HepG2 (cell line): ENCODE measurements around the gene PLA2G4D. TPM values are rescaled to one million over a fixed set of nuclear protein-coding genes. Genes with fewer than 3 reads are reported as not detected.

Experiments
- ATAC-seq: fragments of 200-7000 bp; cut with Tn5 transposase; 3 replicates; pipeline ENCODE4 v1.9.1; 2020; ENCODE audit warnings: mild to moderate bottlenecking, moderate library complexity
- BruUV-seq: library from RNA; stranded (reverse); fragments of 400-500 nt; replicated peaks from 2 replicates; lab custom pipeline; 2021; lab: Mats Ljungman, UMichigan
- CTCF ChIA-PET: fragments of 300-600 bp; formaldehyde crosslinking; extraction: SDS; loops from one replicate; lab custom pipeline; 2021; ENCODE audit warnings: low total read pairs, inconsistent platforms, low intra/inter-chr PET ratio; lab: Yijun Ruan, JAX
- POLR2A ChIA-PET: fragments of 350-600 bp; sonication (Branson Sonifier 250); formaldehyde crosslinking; loops from one replicate; lab custom pipeline; 2020; ENCODE audit warnings: antibody characterized with exemption, inconsistent platforms; lab: Yijun Ruan, JAX
- DNase-seq: peaks from one replicate; pipeline ENCODE4 v3.0.0-alpha.2; 2015; ENCODE audit warnings: low spot score
- FAIRE-seq: peaks from 3 replicates; lab custom pipeline; 2011; peaks lifted over from hg19 to GRCh38; lab: Jason Lieb, UNC
- H2AFZ ChIP-seq: one replicate; pipeline ENCODE4 v1.6.1; 2011; ENCODE audit warnings: low read length, inconsistent platforms
- H3K27ac ChIP-seq: fragments of 300-600 bp; 3 replicates; pipeline ENCODE4 v1.8.0; 2011; ENCODE audit warnings: mixed run types, mild to moderate bottlenecking, mixed read lengths, low read length, inconsistent platforms; ENCODE audit not compliant: insufficient read depth; ENCODE audit errors: extremely low read length
- H3K27me3 ChIP-seq, 2 experiments: fragments of 200-600 bp in 1 of 2; 2 replicates in 1 of 2; 3 replicates in 1 of 2; pipeline versions ENCODE4 v1.6.0 to v1.8.0; 2011; ENCODE audit warnings: low read length in 2 of 2, mild to moderate bottlenecking in 2 of 2, moderate library complexity in 2 of 2, inconsistent platforms in 1 of 2; ENCODE audit not compliant: insufficient read depth in 2 of 2, control insufficient read depth in 1 of 2
- H3K36me3 ChIP-seq, 2 experiments: fragments of 200-600 bp in 1 of 2; replicated peaks in 1 of 2; 2 replicates in 1 of 2; 3 replicates in 1 of 2; pipeline versions ENCODE4 v1.5.1 to v1.8.0; 2011; ENCODE audit warnings: low read length in 2 of 2, inconsistent platforms in 1 of 2; ENCODE audit not compliant: insufficient read depth in 2 of 2, control insufficient read depth in 1 of 2
- H3K4me1 ChIP-seq: 2 replicates; pipeline ENCODE4 v1.5.1; 2012; ENCODE audit warnings: low read length, inconsistent platforms; ENCODE audit not compliant: insufficient read depth
- H3K4me2 ChIP-seq: 2 replicates; pipeline ENCODE4 v1.6.0; 2011; ENCODE audit warnings: low read depth, low read length, inconsistent platforms
- H3K4me3 ChIP-seq, 3 experiments: fragments of 200-600 bp in 1 of 3; sonication (generic), shearing (Covaris generic) in 1 of 3; replicated peaks in 1 of 3; 2 replicates each; pipeline ENCODE4 v1.5.1; 2011 to 2016; ENCODE audit warnings: low read length in 3 of 3, inconsistent platforms in 2 of 3, low read depth in 2 of 3, mild to moderate bottlenecking in 2 of 3, control low read depth in 1 of 3, mixed read lengths in 1 of 3; ENCODE audit not compliant: insufficient read depth in 1 of 3
- H3K79me2 ChIP-seq: one replicate; pipeline ENCODE4 v1.6.1; 2011; ENCODE audit warnings: low read length, inconsistent platforms; ENCODE audit not compliant: insufficient read depth
- H3K9ac ChIP-seq: 2 replicates; pipeline ENCODE4 v1.6.0; 2011; ENCODE audit warnings: mild to moderate bottlenecking, low read depth, low read length, inconsistent platforms; ENCODE audit not compliant: insufficient read depth
- H3K9me3 ChIP-seq: 2 replicates; pipeline ENCODE4 v1.5.1; 2012; ENCODE audit warnings: mild to moderate bottlenecking, low read length
- H4K20me1 ChIP-seq: 2 replicates; pipeline ENCODE4 v1.6.0; 2011; ENCODE audit warnings: inconsistent platforms, mild to moderate bottlenecking, low read length, moderate library complexity; ENCODE audit not compliant: insufficient read depth
- CREM ChIP-seq, 2 experiments: sonication (generic) in 1 of 2; formaldehyde crosslinking in 1 of 2; IDR thresholded peaks; 2 replicates each; pipeline versions ENCODE4 v1.4.0 to v1.6.1; 2016 to 2020; ENCODE audit warnings: antibody characterized with exemption in 1 of 2, mild to moderate bottlenecking in 1 of 2, missing genetic modification reagents in 1 of 2
- ELF1 ChIP-seq: sonication (generic); formaldehyde crosslinking; IDR thresholded peaks from 2 replicates; pipeline ENCODE4 v1.4.0; 2020; ENCODE audit warnings: missing genetic modification reagents
- ERF ChIP-seq: IDR thresholded peaks from 2 replicates; pipeline ENCODE4 v1.6.1; 2018; ENCODE audit warnings: missing biosample characterization, missing genetic modification reagents
- FOXO1 ChIP-seq: sonication (generic); formaldehyde crosslinking; IDR thresholded peaks from 2 replicates; pipeline ENCODE4 v1.4.0; 2020; ENCODE audit warnings: missing genetic modification reagents
- HNRNPLL ChIP-seq: fragments of 200-400 bp; formaldehyde crosslinking; IDR thresholded peaks from 2 replicates; pipeline ENCODE4 v1.6.1; 2017; ENCODE audit warnings: mild to moderate bottlenecking, low read depth, low read length; ENCODE audit not compliant: poor library complexity, severe bottlenecking
- JUNB ChIP-seq: sonication (generic); formaldehyde crosslinking; IDR thresholded peaks from 2 replicates; pipeline ENCODE4 v1.8.0; 2022; ENCODE audit warnings: missing genetic modification reagents, mild to moderate bottlenecking, borderline replicate concordance
- NFE2L2 ChIP-seq: fragments of 150-350 bp; IDR thresholded peaks from 2 replicates; pipeline ENCODE4 v1.6.1; 2014; ENCODE audit warnings: low read length
- PBX2 ChIP-seq: IDR thresholded peaks from 2 replicates; pipeline ENCODE4 v1.6.1; 2016; ENCODE audit warnings: control low read depth
- POLR2AphosphoS2 ChIP-seq: IDR thresholded peaks from 2 replicates; pipeline ENCODE4 v1.6.1; 2011; ENCODE audit warnings: low read depth, low read length, improper control_type of control experiment
- STAT6 ChIP-seq: sonication (generic); formaldehyde crosslinking; IDR thresholded peaks from 2 replicates; pipeline ENCODE4 v1.4.0; 2020; ENCODE audit warnings: missing genetic modification reagents, mild to moderate bottlenecking, borderline replicate concordance
- ZKSCAN8 ChIP-seq: IDR thresholded peaks from 2 replicates; pipeline ENCODE4 v1.6.1; 2016; ENCODE audit warnings: borderline replicate concordance, missing genetic modification reagents, missing compliant biosample characterization
- ZNF33B ChIP-seq: sonication (generic); formaldehyde crosslinking; IDR thresholded peaks from 2 replicates; pipeline ENCODE4 v1.5.1; 2020; ENCODE audit warnings: mild to moderate bottlenecking, missing genetic modification reagents
- ZNF740 ChIP-seq: sonication (generic); formaldehyde crosslinking; IDR thresholded peaks from 2 replicates; pipeline ENCODE4 v1.4.0; 2020; ENCODE audit warnings: missing genetic modification reagents
- WGBS: methylation state at CpG from one replicate; pipeline ENCODE4 v1.1.6; 2017; ENCODE audit warnings: low lambda C conversion rate; 5-methylcytosine and 5-hydroxymethylcytosine counted together
- in situ Hi-C: cut with HindIII; loops from 2 replicates; pipeline ENCODE4 v1.10.0; 2017; ENCODE audit warnings: low pct_unique_long_range_greater_than_20kb; ENCODE audit not compliant: extremely low pct_ligation_motif_present
- intact Hi-C: fragments of 100-400 bp; cut with micrococcal nuclease; formaldehyde crosslinking; loops from one replicate; pipeline ENCODE4 v1.10.0; 2022; ENCODE audit not compliant: unreplicated experiment
- polyA plus RNA-seq, 8 experiments: library from polyadenylated mRNA; depleted of rRNA in 3 of 8; stranded (reverse) in 7 of 8; unstranded in 1 of 8; fragments of >200 nt; fragmentation: Illumina TruSeq in 4 of 8; extraction: Trizol in 4 of 8; gene quantifications; 2 replicates each; pipeline versions ENCODE4 v1.2.1 to v1.2.3, GENCODE V29; 2011 to 2016; ENCODE audit warnings: low read depth in 4 of 8, missing spikeins in 1 of 8, mixed read lengths in 1 of 8; ENCODE audit not compliant: insufficient read depth in 1 of 8
- total RNA-seq, 5 experiments: library from RNA; depleted of rRNA; stranded (reverse); fragments of >200 nt; fragmentation: Illumina TruSeq; extraction: Trizol; gene quantifications; 2 replicates each; pipeline ENCODE4 v1.2.3, GENCODE V29; 2016; ENCODE audit warnings: low read depth in 1 of 5

PLA2G4D gene
- total and polyA plus RNA-seq, 2 of the 13 experiments (the other 11 are each of a cell fraction or from before 2014, with no cell fraction given), result 0.04 to 0.21 TPM

GRCh38 chr15:42130246-42130986 is 36.1 kb upstream of the PLA2G4D start:
- Histone ChIP-seq H4K20me1 (no peaks in the 10 kb centered on the region), H3K27ac (no peak overlapping the region), H3K36me3 (no peaks in the 10 kb centered on the region), H3K4me1 (peaks cover 22% of the 10 kb centered on the region), H3K9ac (no peak overlapping the region), H3K9me3 (no peaks in the 10 kb centered on the region), H2AFZ (no peak overlapping the region), H3K27me3 (peaks cover 2 to 8% of the 10 kb centered on the region in 2 experiments; a peak in 1 of 5 replicates), H3K4me3 (no peak overlapping the region), H3K79me2 (no peaks in the 10 kb centered on the region), H3K4me2 (no peak overlapping the region)
- ATAC-seq (no peak), FAIRE-seq (no peak), DNase-seq (no peak)
- ChIA-PET CTCF (no interaction called here), POLR2A (no interaction called here)
- BruUV-seq, result no TSS peak
- in situ Hi-C loops (loop anchor here (5.0 kb wide), 1 partner anchor 38 kb away; the partner anchor contains the start of gene PLA2G4D), intact Hi-C loops (no loop called here)
- TF ChIP-seq STAT6 (CRISPR knock-in tag) (no peak), ELF1 (no peak), ERF (no peak), HNRNPLL (no peak)
- WGBS, result 37% methylated on average over 6 of the region's 8 CpGs

GRCh38 chr15:42129364-42129763 is 35.0 kb upstream of the PLA2G4D start:
- no peak overlapping the region for H3K4me3 ChIP-seq
- no peaks in the 10 kb centered on the region for H4K20me1 ChIP-seq
- no peaks in the 10 kb centered on the region for H3K79me2 ChIP-seq
- no peak overlapping the region for H2AFZ ChIP-seq
- H3K27ac ChIP-seq, result no peak overlapping the region
- DNase-seq (no peak), ATAC-seq (no peak), FAIRE-seq (no peak)
- H3K27me3 ChIP-seq, result peaks cover 2 to 13% of the 10 kb centered on the region in 2 experiments; a peak in 1 of 5 replicates
- no peaks in the 10 kb centered on the region for H3K36me3 ChIP-seq
- ChIA-PET CTCF (no interaction called here), POLR2A (no interaction called here)
- no peak overlapping the region for H3K4me2 ChIP-seq
- WGBS, result 12% methylated on average over 2 of the region's 2 CpGs
- intact Hi-C loops (no loop called here), in situ Hi-C loops (no loop called here)
- peaks cover 12% of the 10 kb centered on the region for H3K4me1 ChIP-seq
- no peaks in the 10 kb centered on the region for H3K9me3 ChIP-seq
- H3K9ac ChIP-seq, result no peak overlapping the region
- no TSS peak for BruUV-seq
- TF ChIP-seq CREM (IDR thresholded peaks at IDR 0.05) (no peak), CREM (CRISPR knock-in tag; IDR thresholded peaks at IDR 0.05) (no peak), FOXO1 (CRISPR knock-in tag) (no peak), NFE2L2 (no peak), ZNF740 (CRISPR knock-in tag) (no peak), ZKSCAN8 (no peak), POLR2AphosphoS2 (no peak), PBX2 (CRISPR knock-in tag) (no peak), JUNB (CRISPR knock-in tag) (no peak), ZNF33B (CRISPR knock-in tag) (no peak), ERF (no peak)
